GM19238 (cell line): ENCODE measurements around the gene THAP7.
"Not testable (repeated sequence)": the region's sequence is repeated elsewhere in the genome, so short reads cannot be mapped to it uniquely, and the experiment has no call there.

ENCODE experiments used
- DNase-seq: peaks from one replicate; pipeline ENCODE4 v3.0.0; 2011; ENCODE audit warnings: low spot score; ENCODE audit not compliant: insufficient read length

THAP7 gene

GRCh38 chr22:21001601-21002325, at the start of gene THAP7:
THAP7 (minus strand) TSS chr22:21002118; CDS start chr22:21001911, 207 bp downstream.
- peak; percentile 94 for DNase-seq

DNA sequence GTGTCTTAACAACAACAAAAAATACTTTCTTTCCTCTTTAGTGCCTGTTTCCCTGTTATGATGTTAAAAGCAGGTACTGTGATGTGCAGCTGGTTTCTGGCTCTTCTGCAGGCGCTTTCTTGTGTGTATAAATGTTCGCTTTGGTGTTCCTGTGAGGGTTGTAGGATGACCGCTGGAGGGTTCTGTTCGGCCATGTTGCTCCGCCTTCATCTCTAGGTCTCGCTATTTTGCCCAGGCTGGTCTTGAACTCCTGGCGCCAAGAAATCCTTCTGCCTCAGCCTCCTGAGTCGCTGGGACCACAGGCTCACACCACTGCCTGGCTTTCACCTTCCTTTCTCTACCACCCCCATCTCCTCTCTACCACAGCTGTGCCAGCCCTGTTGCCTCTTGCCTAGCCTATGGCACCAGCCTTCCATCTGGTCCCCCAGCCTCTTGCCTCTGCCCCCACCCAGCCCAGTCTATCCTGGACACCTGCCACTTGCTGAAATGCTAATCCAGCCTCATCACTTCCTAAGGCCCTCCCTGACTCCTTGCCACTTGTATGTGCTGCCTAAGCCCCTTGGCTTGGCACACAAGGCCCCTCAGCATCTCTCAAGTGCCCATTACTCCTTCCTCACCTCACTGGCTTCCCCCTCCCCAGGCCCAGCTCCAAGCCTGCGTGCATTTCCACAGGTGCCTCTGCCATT, 49.4 kb upstream of the THAP7 start:
- DNase-seq = no peak

GRCh38 chr22:21048965-21049364, 47.0 kb upstream of the THAP7 start:
- not testable (repeated sequence) for DNase-seq

- DNase-seq = not testable (repeated sequence)
Measured at GRCh38 chr22:21048448-21048847, 46.5 kb upstream of the THAP7 start.

DNA sequence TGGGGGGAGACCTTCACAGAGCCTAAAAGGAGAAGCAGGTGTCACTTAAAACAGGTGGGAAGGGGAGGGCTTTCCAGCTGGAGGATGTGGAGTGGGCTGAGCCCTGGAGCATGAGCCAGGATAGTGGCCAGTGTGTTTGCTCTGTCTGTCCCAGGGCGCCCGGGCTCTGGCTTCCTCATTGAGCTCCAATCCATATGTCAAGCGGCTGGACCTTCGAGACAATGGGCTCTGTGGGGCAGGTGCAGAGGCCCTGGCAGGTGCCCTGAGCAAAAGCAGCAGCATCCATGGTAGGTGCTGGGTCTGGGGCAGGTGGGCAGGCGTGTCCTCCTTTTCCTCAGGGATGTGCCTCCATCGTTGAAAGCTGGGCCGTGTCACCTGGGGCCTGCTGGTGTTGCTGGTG, 45.8 kb upstream of the THAP7 start:
- DNase-seq = no peak

DNA sequence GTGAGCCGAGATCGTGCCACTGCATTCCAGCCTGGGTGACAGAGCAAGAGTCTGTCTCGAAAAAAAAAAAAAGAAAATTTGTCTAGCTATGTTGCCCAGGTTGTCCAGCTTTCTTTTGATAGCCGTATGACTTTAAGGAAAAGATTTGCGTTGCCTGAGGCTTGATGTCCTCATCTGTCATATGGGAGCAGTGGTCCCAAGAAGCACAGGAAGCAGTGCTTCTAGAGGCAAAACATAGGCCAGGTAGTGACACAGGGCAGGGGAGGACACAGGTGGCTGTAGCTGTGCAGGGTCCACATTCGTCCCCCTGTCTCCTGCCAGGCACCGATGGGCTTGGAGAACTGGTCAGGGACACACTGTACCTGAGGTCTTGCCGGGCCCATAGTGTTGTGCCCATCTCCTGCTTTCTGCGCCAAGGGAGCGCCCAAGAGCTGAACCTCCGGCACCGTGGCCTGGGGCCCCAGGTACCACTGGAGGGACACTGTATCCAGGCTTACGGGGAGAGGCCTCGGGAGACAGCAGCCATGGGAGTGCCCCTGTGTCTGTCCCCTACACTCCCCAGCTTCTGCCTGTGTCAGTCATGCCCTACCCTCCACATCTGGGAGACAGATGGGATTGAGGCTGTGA, 45.2 kb upstream of the THAP7 start:
- DNase-seq = no peak

GRCh38 chr22:21045585-21046294, 43.8 kb upstream of the THAP7 start, which contains the start of gene LRRC74B:
LRRC74B (plus strand) TSS chr22:21045946; CDS start chr22:21045987, 41 bp downstream.
- peak; percentile 90 for DNase-seq

DNA sequence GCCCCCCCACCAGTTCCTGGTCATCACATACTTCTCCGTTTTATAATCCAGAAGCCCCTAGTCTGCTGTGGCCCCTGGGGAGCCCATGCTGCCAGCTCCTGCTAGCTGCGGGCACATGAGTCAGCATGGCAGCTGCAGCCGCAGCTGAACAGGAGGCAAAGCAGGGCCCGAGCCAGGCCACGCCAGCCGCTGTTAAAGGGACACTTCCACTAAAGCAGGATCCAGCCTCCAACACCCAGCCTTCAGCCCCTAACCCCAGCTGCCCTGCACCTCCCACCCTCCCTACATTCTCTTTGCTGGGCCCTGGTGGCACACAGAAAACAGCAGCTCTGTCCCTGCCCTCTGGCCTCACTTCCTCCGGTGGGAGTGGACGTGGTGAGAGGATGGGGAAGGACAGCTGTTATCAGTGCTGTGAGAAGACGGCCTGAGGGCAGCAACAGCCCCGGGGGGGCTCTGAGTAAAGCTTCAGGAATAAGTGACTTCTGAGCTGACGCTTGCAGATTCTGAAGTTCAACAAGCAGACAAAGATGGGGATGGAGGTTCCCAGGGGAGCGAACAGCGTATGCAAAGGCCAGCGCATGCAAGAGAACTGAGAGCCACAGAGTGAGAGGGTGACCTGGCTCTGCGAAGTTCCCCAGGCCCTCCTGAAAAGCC, 43.1 kb upstream of the THAP7 start:
- no peak for DNase-seq

DNA sequence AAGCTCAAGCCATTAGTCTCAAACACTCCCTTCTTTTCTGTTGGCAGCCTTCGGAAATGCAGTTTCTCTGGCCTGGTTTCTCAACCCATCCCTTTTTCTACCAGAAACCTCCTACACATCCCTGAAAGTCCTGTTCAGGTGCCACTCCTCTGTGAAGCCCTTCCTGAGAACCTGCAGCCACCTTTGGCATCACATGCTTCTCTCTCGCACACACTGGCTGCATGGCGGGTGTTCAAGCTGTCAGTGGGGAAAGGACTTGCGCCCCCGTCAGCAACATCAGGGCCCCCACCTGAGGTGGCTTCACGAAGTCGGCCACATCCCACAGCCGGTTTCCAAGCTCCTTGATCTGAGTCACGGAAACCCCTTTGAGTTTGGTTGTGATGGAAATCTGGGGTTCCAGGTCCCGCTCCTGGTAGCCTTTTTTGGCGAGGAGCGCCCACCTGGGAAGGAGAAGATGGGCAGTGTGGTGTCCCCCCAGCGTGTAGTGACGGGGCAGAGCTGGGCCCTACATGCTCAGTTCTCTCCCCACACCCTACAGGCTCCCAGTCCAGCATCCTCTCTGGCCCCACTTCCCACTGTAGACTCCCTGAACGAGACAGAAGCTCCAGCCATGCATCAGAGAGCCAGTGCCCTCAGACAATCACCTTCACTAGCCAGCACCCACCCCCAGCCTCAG, 42.1 kb upstream of the THAP7 start:
- DNase-seq = no peak

- no peak for DNase-seq
Measured at GRCh38 chr22:21042978-21043859, 41.3 kb upstream of the THAP7 start.

- no peak for DNase-seq
Measured at GRCh38 chr22:21041937-21042336, 40.0 kb upstream of the THAP7 start.

- not testable (repeated sequence) for DNase-seq
Measured at GRCh38 chr22:21039158-21039557, 37.2 kb upstream of the THAP7 start.

- DNase-seq = no peak
Measured at GRCh38 chr22:21038405-21038804, 36.5 kb upstream of the THAP7 start.

DNA sequence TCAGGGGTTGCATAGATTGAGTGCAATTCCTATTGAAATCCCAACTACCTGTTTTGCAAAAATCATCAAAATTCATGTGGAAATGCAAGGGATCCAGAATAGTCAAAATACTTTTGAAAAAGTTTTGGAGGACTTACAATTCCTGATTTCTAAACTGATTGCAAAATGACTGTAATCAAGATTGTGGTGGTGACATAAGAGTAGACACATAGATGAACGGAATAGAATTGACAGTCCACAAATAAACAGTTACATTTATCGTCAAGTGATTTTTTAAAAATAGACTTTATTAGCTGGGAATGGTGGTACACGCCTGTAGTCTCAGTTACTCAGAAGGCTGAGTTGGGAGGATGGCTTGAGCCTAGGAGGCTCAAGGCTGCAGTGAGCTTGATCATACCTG, 33.1 kb upstream of the THAP7 start:
- no peak for DNase-seq

DNA sequence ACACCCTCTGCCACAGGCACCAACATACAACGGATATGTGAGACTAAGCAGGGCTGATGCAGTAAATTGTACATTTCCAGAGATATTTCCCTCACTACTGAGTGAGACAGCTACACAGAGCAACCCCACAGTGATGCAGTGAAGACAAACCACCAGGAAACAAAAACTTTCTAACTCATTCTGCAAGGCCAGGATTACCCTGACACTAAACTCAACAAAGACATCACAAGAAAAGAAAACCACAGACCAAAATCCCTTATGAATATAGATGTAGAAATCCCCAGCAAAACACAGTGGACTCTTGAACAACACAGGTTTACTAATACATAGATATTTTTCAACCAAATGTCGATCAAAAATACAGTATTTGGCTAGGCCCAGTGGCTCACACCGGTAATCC, 32.0 kb upstream of the THAP7 start:
- DNase-seq = no peak

DNA sequence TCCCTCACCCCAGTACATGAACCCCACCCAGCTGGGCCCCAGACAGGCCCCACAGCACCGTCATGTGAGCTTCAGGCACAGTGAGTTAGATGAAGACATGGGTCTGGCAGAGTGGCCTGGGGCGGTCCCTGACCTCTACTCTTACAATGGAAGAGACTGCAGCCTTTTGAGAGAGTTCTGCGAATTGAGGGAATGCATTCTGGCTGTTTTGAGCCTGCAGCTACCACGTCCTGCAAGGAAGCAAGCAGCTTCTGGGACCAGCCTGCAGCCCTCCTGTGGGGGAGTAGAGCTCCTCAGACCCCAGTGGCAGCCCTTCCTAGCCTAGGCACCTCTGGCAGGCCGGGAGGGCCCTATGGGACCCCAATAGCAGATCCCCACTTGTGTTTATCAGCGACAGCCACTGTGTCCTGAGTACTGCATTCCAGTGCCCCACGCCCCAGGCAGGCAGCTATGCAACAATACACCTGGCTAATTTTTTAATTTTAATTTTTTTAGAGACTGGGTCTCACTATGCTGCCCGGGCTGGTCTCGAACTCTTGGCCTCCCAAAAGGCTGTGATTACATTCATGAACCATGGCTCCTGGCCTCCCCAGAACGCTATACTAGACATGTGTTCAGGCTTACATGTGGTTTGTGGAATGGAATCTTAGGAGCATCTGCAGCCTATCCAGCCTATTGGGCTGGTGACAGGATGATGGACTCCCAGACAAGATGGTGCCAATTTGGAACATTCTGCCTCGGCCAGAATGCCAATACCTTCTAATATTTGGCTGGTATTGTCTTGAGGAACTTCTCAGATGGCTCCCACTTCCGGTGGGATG, 31.2 kb upstream of the THAP7 start:
- no peak for DNase-seq

- no peak for DNase-seq
Measured at GRCh38 chr22:21032037-21032867, 30.3 kb upstream of the THAP7 start, which contains the start of gene SLC7A4. SLC7A4 (minus strand) TSS chr22:21032561; CDS start chr22:21031812, 749 bp downstream.

DNA sequence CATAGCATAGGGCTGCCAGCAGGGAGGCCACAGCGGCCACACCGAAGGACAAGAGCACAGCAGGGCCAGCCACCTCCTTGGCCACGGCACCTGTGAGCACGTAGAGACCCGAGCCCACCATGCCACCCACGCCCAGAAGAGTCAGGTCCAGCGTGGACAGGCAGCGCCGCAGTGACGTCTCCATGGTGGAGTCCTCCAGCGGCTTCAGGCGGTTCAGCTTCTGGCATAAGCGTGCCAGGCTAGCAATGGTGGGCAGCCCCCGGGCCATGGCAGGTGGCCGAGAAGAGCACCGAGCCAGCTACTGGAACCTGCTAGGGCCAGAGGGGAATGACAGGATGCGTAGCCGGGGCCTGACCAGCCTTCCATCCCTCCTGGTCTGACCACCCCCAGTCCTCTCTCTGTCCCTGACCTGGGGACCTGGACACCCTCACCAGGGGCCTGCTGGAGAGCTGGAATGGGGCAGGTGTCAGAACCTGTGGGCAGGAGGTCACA, 29.7 kb upstream of the THAP7 start:
- DNase-seq = no peak
